A673 (cell line): ENCODE measurements around the gene TBC1D22A. TPM values are rescaled to one million over a fixed set of nuclear protein-coding genes. Genes with fewer than 3 reads are reported as not detected.

Experiments used
- BruUV-seq: library from RNA; stranded (reverse); fragments of 400-500 nt; replicated peaks from 2 replicates; lab custom pipeline; 2021; lab: Mats Ljungman, UMichigan
- CTCF ChIA-PET: fragments of 300-600 bp; sonication (Branson Sonifier 250); formaldehyde crosslinking; loops from one replicate; lab custom pipeline; 2022; ENCODE audit warnings: antibody characterized with exemption; lab: Charles Lee
- POLR2A ChIA-PET: fragments of 300-600 bp; sonication (Branson Sonifier 250); formaldehyde crosslinking; loops from one replicate; lab custom pipeline; 2022; ENCODE audit warnings: antibody characterized with exemption; ENCODE audit not compliant: low non-redundant PET; lab: Charles Lee
- DNase-seq: peaks from one replicate; pipeline ENCODE4 v3.0.0-alpha.2; 2015; ENCODE audit warnings: low spot score
- H3K27ac ChIP-seq: fragments of 200-600 bp; sonication (generic); 2 replicates; pipeline ENCODE4 v1.5.1; 2016; ENCODE audit warnings: mixed run types, low read depth, mild to moderate bottlenecking, mixed read lengths, antibody characterized with exemption, low read length; ENCODE audit not compliant: poor library complexity, severe bottlenecking
- H3K27me3 ChIP-seq: fragments of 200-600 bp; sonication (generic); replicated peaks from 2 replicates; pipeline ENCODE4 v1.6.1; 2017; ENCODE audit warnings: mixed run types, low read depth, mild to moderate bottlenecking, mixed read lengths, antibody characterized with exemption, low read length; ENCODE audit not compliant: insufficient read depth, poor library complexity
- H3K36me3 ChIP-seq: fragments of 200-600 bp; sonication (generic); 2 replicates; pipeline ENCODE4 v1.6.1; 2016; ENCODE audit warnings: mixed run types, mild to moderate bottlenecking, mixed read lengths, antibody characterized with exemption, low read length; ENCODE audit not compliant: insufficient read depth, poor library complexity, severe bottlenecking
- H3K4me1 ChIP-seq: fragments of 200-600 bp; sonication (generic); 2 replicates; pipeline ENCODE4 v1.6.1; 2017; ENCODE audit warnings: mixed run types, mild to moderate bottlenecking, mixed read lengths, antibody characterized with exemption, low read length; ENCODE audit not compliant: insufficient read depth, poor library complexity, severe bottlenecking
- H3K4me3 ChIP-seq: fragments of 200-600 bp; sonication (generic); 2 replicates; pipeline ENCODE4 v1.5.1; 2016; ENCODE audit warnings: low read depth, mixed run types, mild to moderate bottlenecking, mixed read lengths, low read length; ENCODE audit not compliant: poor library complexity, severe bottlenecking
- H3K9me3 ChIP-seq: fragments of 200-600 bp; sonication (generic); 2 replicates; pipeline ENCODE4 v1.6.1; 2016; ENCODE audit warnings: mixed run types, low read depth, mild to moderate bottlenecking, mixed read lengths, antibody characterized with exemption, low read length; ENCODE audit not compliant: poor library complexity, severe bottlenecking
- CTCF ChIP-seq: fragments of 300-800, 200-600 bp; sonication (generic); conservative IDR thresholded peaks from 2 replicates; pipeline ENCODE4 v1.5.1; 2017; ENCODE audit warnings: low read depth, mild to moderate bottlenecking, antibody characterized with exemption, low read length, moderate library complexity, mixed read lengths
- EZH2 ChIP-seq: fragments of 200-600 bp; sonication (generic); IDR thresholded peaks from 2 replicates; pipeline ENCODE4 v1.6.1; 2017; ENCODE audit warnings: borderline replicate concordance, low read depth, mild to moderate bottlenecking, mixed read lengths, antibody characterized with exemption, low read length; ENCODE audit not compliant: poor library complexity, severe bottlenecking
- intact Hi-C: fragments of 100-400 bp; cut with micrococcal nuclease; formaldehyde crosslinking; loops from one replicate; pipeline ENCODE4 v1.10.0; 2022; ENCODE audit not compliant: unreplicated experiment
- total RNA-seq: library from RNA; stranded (reverse); gene quantifications from 2 replicates; pipeline ENCODE4 v1.2.3, GENCODE V29; 2021

TBC1D22A gene
- total RNA-seq, 1 experiment from 2014 or later, result 22.5 TPM

GRCh38 chr22:47159592-47159991 is 397.1 kb downstream of the TBC1D22A start:
- H3K27ac ChIP-seq, result no peak overlapping the region
- no peak overlapping the region for H3K4me3 ChIP-seq
- CTCF ChIA-PET, result no interaction called here
- POLR2A ChIA-PET, result no interaction called here
- BruUV-seq, result no TSS peak
- no peak for TF ChIP-seq CTCF
- intact Hi-C loops, result no loop called here
- no peak for DNase-seq
- H3K27me3 ChIP-seq, result no peaks in the 10 kb centered on the region
- H3K9me3 ChIP-seq, result no peaks in the 10 kb centered on the region
- peaks cover 4% of the 10 kb centered on the region for H3K4me1 ChIP-seq
- H3K36me3 ChIP-seq, result no peaks in the 10 kb centered on the region

- no TSS peak for BruUV-seq
- no peaks in the 10 kb centered on the region for H3K36me3 ChIP-seq
- no peaks in the 10 kb centered on the region for H3K9me3 ChIP-seq
- CTCF ChIA-PET, result no interaction called here
- POLR2A ChIA-PET, result no interaction called here
- DNase-seq, result no peak
- peaks cover 4% of the 10 kb centered on the region for H3K4me1 ChIP-seq
- intact Hi-C loops, result no loop called here
- no peak overlapping the region for H3K27ac ChIP-seq
- no peak overlapping the region for H3K4me3 ChIP-seq
- TF ChIP-seq EZH2, result no peak
- TF ChIP-seq CTCF, result no peak
- H3K27me3 ChIP-seq, result no peaks in the 10 kb centered on the region
Observed at GRCh38 chr22:47160141-47160541, 397.7 kb downstream of the TBC1D22A start.

DNA sequence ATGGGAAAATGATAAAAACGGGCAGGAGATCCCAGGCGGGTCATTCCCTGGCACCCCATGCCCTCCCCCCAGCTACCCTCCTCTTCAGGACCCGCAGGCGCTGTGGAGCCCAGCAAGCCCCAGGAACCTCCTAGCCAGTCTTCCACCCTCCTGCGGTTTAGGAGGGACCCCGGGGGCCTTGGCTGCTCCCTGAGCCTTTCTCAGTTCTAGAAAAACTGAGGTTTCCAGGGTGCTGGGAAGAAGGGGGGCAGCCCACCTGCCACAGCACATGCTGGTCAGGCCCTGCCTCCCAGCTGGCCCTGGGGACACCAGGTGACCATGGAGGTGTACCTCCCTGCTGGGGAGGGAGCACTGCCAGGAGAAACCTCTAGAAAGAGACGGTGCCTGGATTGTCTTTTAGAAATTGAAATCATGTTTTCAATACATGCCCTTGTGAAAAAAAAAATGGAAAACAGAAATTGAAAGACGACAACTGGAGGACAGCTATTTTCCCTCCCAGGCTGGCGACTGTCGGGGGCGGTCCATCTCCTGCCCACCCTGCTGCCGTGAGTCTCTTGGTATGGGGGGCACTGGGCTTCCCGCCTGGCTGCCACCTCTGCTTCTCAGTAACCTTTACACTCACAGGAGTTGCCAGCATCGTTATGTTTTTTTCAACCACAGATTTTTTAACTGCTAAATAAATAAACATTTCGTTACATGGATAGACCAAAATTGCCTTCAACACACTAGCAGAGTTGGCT is 398.5 kb downstream of the TBC1D22A start:
- POLR2A ChIA-PET, result no interaction called here
- Histone ChIP-seq H3K36me3 (no peaks in the 10 kb centered on the region), H3K4me3 (no peak overlapping the region), H3K27me3 (no peaks in the 10 kb centered on the region), H3K9me3 (no peaks in the 10 kb centered on the region), H3K27ac (no peak overlapping the region), H3K4me1 (peaks cover 4% of the 10 kb centered on the region)
- CTCF ChIA-PET, result no interaction called here
- BruUV-seq, result no TSS peak
- no peak for DNase-seq
- no peak for TF ChIP-seq EZH2
- TF ChIP-seq CTCF, result no peak
- intact Hi-C loops, result no loop called here
